GM12878 (cell line): Measurements from ENCODE around the gene FURIN. TPM values are rescaled to one million over a fixed set of nuclear protein-coding genes. Genes with fewer than 3 reads are reported as not detected.
A peak's percentile ranks its signal among the peaks of the same experiment; 100 is the strongest.

Source experiments
- ASH2L ChIP-seq: fragments of 300-600, 200-600 bp; sonication (generic); IDR thresholded peaks from 2 replicates; pipeline ENCODE4 v1.6.1; 2017; ENCODE audit warnings: low read depth, mild to moderate bottlenecking, borderline replicate concordance
- CHD2 ChIP-seq: IDR thresholded peaks from 2 replicates; pipeline ENCODE4 v1.6.1; 2011; ENCODE audit warnings: low read depth, low read length, improper control_type of control experiment, borderline replicate concordance
- CREB1 ChIP-seq: IDR thresholded peaks from 2 replicates; pipeline ENCODE4 v1.6.1; 2012; ENCODE audit warnings: low read depth, mild to moderate bottlenecking, inconsistent platforms
- E4F1 ChIP-seq: fragments of 450-650 bp; IDR thresholded peaks from 2 replicates; pipeline ENCODE4 v1.6.1; 2018; ENCODE audit warnings: borderline replicate concordance, mild to moderate bottlenecking; ENCODE audit not compliant: partially characterized antibody
- FOS ChIP-seq: IDR thresholded peaks from 3 replicates; pipeline ENCODE4 v1.6.1; 2011; ENCODE audit warnings: borderline replicate concordance; ENCODE audit not compliant: insufficient read length; ENCODE audit errors: extremely low read depth
- IRF4 ChIP-seq: IDR thresholded peaks from 2 replicates; pipeline ENCODE4 v1.6.1; 2011; ENCODE audit warnings: low read depth, low read length
- MLLT1 ChIP-seq: fragments of 450-650 bp; IDR thresholded peaks from 2 replicates; pipeline ENCODE4 v1.6.1; 2016; ENCODE audit warnings: mild to moderate bottlenecking
- NFYA ChIP-seq: IDR thresholded peaks from 2 replicates; pipeline ENCODE4 v1.6.1; 2011; ENCODE audit warnings: low read depth, mild to moderate bottlenecking, low read length, improper control_type of control experiment, borderline replicate concordance
- NR2C1 ChIP-seq: fragments of 450-650 bp; IDR thresholded peaks from 2 replicates; pipeline ENCODE4 v1.6.1; 2017; ENCODE audit warnings: antibody characterized with exemption, mild to moderate bottlenecking, moderate library complexity
- POU2F2 ChIP-seq: IDR thresholded peaks from 3 replicates; pipeline ENCODE4 v1.6.1; 2011; ENCODE audit warnings: low read depth, mild to moderate bottlenecking, low read length, borderline replicate concordance
- ZBTB33 ChIP-seq: fragments of 450-650 bp; IDR thresholded peaks from 2 replicates; pipeline ENCODE4 v1.6.1; 2017; ENCODE audit warnings: mild to moderate bottlenecking
- polyA plus RNA-seq, 11 experiments: library from polyadenylated mRNA; depleted of rRNA in 4 of 11; unstranded in 6 of 11; stranded (reverse) in 5 of 11; fragments of >200 nt; fragmentation: Nextera tagmentation in 4 of 11; fragmentation: Illumina TruSeq in 1 of 11; extraction: Ambion mirVana in 4 of 11; extraction: Trizol in 1 of 11; gene quantifications; 1 replicate in 1 of 11; 2 replicates in 10 of 11; pipeline versions ENCODE4 v1.2.1 to v1.2.3, GENCODE V29; 2011 to 2016; ENCODE audit warnings: inconsistent platforms in 2 of 11, missing spikeins in 2 of 11, low read depth in 1 of 11
- total RNA-seq, 4 experiments: library from RNA; depleted of rRNA in 3 of 4; stranded (reverse); fragments of >200 nt in 3 of 4; fragmentation: Illumina TruSeq in 1 of 4; extraction: Trizol in 1 of 4; gene quantifications; 2 replicates each; pipeline versions ENCODE4 v1.2.1 to v1.2.3, GENCODE V29; 2013 to 2021
- TF ChIP-seq, protein P1 (sequence below): fragments of 450-650 bp; IDR thresholded peaks from 2 replicates; pipeline ENCODE4 v1.6.1; 2017; ENCODE audit warnings: low read depth, mild to moderate bottlenecking, moderate library complexity
- TF ChIP-seq, protein P2 (sequence below): fragments of 450-650 bp; IDR thresholded peaks from 2 replicates; pipeline ENCODE4 v1.6.1; 2017; ENCODE audit warnings: borderline replicate concordance
- TF ChIP-seq, protein P3 (sequence below): fragments of 450-650 bp; conservative IDR thresholded peaks from 2 replicates; pipeline ENCODE4 v1.6.1; 2017; ENCODE audit warnings: mild to moderate bottlenecking, moderate library complexity
- TF ChIP-seq, protein P4 (sequence below): fragments of 450-650 bp; IDR thresholded peaks from 2 replicates; pipeline ENCODE4 v1.6.1; 2016; ENCODE audit warnings: mild to moderate bottlenecking

FURIN gene
- total and polyA plus RNA-seq, 10 of the 15 experiments (the other 5 are each of a cell fraction or from before 2014, with no cell fraction given) = 0.47 to 39.9 (median 8.0) TPM

- TF ChIP-seq, protein P1, sequence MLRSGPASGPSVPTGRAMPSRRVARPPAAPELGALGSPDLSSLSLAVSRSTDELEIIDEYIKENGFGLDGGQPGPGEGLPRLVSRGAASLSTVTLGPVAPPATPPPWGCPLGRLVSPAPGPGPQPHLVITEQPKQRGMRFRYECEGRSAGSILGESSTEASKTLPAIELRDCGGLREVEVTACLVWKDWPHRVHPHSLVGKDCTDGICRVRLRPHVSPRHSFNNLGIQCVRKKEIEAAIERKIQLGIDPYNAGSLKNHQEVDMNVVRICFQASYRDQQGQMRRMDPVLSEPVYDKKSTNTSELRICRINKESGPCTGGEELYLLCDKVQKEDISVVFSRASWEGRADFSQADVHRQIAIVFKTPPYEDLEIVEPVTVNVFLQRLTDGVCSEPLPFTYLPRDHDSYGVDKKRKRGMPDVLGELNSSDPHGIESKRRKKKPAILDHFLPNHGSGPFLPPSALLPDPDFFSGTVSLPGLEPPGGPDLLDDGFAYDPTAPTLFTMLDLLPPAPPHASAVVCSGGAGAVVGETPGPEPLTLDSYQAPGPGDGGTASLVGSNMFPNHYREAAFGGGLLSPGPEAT = peak; percentile 48
- no peak for TF ChIP-seq CREB1
- TF ChIP-seq NFYA = no peak
- TF ChIP-seq ASH2L = no peak
- TF ChIP-seq IRF4 = 0 out of 2 replicates have a peak, but pooled peaks have one; percentile 20
- TF ChIP-seq, protein P2, sequence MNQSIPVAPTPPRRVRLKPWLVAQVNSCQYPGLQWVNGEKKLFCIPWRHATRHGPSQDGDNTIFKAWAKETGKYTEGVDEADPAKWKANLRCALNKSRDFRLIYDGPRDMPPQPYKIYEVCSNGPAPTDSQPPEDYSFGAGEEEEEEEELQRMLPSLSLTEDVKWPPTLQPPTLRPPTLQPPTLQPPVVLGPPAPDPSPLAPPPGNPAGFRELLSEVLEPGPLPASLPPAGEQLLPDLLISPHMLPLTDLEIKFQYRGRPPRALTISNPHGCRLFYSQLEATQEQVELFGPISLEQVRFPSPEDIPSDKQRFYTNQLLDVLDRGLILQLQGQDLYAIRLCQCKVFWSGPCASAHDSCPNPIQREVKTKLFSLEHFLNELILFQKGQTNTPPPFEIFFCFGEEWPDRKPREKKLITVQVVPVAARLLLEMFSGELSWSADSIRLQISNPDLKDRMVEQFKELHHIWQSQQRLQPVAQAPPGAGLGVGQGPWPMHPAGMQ = no peak
- TF ChIP-seq FOS = no peak
- no peak for TF ChIP-seq ZBTB33
- TF ChIP-seq POU2F2 = peak; percentile 84
- peak; percentile 72; the same call in 1 of the 2 replicates for TF ChIP-seq MLLT1
- TF ChIP-seq E4F1 = no peak
- TF ChIP-seq, protein P3, sequence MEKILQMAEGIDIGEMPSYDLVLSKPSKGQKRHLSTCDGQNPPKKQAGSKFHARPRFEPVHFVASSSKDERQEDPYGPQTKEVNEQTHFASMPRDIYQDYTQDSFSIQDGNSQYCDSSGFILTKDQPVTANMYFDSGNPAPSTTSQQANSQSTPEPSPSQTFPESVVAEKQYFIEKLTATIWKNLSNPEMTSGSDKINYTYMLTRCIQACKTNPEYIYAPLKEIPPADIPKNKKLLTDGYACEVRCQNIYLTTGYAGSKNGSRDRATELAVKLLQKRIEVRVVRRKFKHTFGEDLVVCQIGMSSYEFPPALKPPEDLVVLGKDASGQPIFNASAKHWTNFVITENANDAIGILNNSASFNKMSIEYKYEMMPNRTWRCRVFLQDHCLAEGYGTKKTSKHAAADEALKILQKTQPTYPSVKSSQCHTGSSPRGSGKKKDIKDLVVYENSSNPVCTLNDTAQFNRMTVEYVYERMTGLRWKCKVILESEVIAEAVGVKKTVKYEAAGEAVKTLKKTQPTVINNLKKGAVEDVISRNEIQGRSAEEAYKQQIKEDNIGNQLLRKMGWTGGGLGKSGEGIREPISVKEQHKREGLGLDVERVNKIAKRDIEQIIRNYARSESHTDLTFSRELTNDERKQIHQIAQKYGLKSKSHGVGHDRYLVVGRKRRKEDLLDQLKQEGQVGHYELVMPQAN = peak; percentile 79
- TF ChIP-seq CHD2 = peak; percentile 56; the same call in 1 of the 2 replicates
- TF ChIP-seq, protein P4, sequence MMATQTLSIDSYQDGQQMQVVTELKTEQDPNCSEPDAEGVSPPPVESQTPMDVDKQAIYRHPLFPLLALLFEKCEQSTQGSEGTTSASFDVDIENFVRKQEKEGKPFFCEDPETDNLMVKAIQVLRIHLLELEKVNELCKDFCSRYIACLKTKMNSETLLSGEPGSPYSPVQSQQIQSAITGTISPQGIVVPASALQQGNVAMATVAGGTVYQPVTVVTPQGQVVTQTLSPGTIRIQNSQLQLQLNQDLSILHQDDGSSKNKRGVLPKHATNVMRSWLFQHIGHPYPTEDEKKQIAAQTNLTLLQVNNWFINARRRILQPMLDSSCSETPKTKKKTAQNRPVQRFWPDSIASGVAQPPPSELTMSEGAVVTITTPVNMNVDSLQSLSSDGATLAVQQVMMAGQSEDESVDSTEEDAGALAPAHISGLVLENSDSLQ = no peak
- no peak for TF ChIP-seq NR2C1
Measured at GRCh38 chr15:90931828-90932659, 63.7 kb downstream of the FURIN start, which contains the start of gene HDDC3 (continued).
